GM21737 (cell line): ENCODE data around the gene RGL1.
A peak's percentile ranks its signal among the peaks of the same experiment; 100 is the strongest.

Source experiments
- ATAC-seq: cut with Tn5 transposase; IDR thresholded peaks from one replicate; pipeline ENCODE4 v1.9.1; 2021; ENCODE audit warnings: mild to moderate bottlenecking, moderate library complexity; ENCODE audit not compliant: unreplicated experiment

Gene RGL1

DNA sequence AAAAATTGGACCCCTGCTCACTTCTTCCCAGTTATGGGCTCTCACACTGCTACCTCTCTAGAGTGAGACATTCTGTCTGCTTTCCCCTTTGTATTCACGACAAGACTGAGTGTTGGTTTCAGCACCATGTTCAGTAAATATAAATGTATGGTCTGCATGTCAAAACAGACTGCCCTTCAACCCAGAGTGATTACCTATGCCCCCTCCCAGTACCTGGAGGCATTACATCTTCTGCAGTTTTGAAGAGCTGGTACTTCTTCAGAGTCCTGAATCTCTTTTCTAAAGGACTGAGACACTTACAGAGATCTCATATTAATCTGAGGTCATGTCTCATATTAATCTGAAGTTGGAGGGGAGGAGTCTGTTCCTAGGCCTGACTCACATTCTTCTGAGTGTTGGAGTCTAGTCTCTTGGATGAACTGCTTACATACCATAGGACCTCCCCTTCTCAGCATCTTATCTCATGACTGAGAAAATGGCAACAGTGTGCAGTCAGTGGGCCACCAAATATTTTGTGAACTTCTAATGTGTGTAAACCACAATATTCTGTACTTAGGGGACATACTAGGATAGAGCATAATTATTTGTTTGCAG is 80.3 kb downstream of the RGL1 start:
- no peak for ATAC-seq

DNA sequence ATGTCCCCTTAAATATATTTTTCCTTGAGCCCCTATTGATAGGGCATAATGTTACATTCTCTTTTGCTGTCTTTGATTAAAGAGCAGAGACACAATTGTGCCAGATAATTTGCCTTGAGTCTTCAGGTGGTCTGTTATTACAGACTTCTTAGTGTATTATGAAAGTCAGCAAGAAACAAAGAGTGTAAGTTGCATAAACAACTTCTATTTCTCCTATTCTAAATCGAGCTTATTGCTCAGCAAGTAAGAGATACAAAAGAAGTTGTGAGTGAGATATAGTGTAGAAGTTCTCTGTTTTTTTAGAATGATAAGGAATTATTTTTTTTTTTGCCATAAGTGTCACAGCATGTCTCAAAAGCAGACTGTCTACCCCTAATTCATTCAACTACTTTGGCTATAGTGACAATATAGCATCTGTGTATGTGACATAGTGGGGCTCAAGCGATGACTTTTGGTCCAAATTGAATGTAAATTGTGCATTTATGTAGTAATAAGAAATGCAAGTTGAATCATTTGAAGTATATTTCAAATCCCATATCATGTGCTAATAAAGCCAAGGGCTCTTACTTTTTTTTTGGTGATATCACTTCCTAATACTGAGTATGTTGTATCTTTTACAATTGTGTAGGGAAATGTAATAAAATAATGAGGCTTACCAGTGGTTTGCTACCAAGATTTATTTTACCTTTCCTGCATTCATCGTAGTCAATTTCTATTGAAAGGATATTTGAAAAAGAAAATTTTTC is 81.3 kb downstream of the RGL1 start:
- no peak for ATAC-seq

DNA sequence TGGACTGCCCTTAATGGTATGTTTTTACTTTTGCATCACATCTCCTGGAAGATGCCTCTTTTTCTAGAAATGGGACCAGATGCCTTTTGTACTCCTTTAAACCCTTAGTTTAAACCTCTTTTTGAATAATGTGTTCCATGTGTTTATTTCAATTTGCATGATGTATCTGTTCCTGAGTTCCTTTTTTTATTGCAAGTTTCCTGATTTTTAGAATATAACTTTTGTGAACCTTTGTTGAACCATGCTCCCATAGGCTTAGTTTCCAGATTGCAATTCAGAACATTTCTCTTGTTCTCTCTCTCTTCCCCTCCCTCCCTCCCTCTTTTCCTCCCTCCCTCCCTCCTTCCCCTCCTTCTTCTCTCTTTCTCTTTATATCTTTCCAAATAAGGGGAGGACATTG is 81.9 kb downstream of the RGL1 start:
- no peak for ATAC-seq

DNA sequence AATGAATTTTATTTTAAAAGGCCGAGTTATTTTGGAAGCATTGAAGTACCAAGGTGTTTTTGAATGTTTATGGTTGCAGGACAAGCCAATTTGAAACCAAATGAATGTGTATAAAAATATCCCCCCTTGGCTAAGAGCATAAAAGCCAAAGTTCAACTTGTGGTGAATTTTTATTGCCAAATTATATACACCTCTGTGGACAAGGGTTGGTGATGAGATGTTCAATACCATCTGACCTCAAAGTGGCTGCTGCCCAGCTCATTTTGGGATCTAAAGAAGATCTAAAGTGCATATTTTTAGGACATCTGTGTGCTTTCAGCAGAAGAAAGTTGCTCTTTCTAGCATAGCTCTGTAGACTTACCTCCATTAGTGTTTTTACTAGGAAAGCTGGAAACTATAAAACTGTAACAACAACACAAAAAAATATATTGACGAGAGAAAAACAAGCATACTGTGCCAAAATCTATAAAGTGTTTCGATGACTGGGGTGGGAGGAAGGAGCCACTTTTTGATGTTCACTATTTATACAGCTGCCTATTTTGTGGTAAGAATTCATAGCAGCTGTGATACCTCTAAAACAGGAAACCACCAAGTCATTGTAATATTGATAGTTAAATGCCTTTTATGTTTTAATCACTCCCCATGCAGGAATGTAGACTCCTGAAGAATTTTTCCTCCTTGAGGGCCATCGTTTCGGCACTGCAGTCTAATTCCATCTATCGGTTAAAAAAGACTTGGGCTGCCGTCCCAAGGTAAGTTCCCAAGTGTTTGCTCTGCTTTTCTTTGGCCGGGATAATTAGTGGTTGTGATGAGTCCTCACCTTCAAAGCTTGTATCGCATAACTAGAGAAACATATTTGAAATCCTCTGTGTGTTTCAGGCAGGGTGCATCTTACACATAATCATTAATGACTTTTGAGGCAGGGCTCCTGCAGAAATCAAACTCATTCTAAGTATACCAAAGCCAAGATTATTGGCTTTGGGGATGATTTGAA is 83.2 kb downstream of the RGL1 start:
- no peak for ATAC-seq

DNA sequence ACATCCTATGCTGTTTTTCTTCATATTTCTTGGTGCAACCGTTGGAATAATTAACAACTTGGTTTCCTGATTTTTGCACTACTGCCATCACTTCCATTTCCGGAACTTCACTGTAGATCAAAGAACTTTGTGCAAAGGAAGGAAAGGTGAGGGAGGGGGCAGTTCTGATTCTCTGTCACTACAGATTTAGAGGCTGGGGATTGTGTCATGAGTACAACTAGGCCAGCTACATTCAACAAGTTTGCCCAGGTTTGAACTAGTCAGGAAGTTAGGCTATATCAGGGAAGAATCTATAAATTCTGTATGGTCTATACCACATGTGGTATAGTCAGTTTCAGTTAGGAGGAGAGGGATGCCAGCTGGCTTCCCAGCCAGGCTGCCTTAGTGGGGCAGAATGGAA is 84.2 kb downstream of the RGL1 start:
- no peak for ATAC-seq

DNA sequence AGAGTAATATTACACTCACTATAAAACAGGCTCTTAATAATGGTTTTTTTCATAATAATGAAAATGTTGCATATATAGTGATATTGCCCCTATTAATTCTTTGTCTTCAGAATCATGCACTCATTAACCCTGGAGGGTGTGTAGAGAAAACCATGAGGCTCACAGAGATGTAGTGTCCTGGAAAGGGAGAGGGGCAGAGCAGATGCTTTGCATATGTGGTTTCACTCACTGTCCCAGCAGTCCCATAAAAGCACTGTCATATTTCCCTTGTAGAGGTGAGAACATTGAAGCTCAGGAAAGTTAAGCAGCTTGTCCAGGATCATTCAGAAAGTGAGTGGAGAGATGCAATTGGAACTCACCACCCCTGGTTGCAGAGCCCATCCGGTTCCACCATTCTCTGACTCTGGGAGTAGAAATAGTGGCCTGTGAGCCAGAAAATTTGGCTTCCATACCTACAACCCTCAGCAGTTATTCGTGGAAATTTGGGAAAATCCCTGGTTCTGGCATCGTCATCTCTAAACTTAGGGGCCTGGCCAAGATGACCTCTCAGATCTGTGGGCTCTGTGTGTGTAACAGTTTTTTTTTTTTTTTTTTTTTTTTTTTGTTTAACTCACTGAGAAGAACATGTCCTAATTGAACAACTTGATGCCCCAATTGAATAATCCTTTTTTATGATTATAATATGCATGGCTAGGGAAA is 86.4 kb downstream of the RGL1 start:
- peak; percentile 70 for ATAC-seq

DNA sequence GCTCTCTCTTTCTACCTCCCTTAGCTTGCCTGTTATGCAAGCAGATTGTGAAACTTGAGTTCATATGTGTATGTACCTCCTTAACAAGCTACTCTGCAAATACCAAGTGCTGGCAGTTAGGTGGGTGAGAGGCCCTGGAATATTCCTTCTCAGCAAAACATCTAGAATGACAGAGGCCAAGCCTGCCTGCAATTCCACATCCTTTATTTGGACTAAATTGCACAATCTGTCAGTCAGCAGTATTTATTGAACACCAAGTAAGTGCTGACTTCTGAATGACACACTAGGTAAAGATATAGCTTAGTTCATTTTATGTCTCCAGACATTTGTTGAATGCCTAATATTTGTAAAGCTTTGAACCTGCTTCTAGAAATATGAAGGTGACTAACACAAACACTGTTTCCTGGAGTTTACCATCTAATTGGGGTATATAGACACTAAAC is 87.5 kb downstream of the RGL1 start:
- no peak for ATAC-seq

DNA sequence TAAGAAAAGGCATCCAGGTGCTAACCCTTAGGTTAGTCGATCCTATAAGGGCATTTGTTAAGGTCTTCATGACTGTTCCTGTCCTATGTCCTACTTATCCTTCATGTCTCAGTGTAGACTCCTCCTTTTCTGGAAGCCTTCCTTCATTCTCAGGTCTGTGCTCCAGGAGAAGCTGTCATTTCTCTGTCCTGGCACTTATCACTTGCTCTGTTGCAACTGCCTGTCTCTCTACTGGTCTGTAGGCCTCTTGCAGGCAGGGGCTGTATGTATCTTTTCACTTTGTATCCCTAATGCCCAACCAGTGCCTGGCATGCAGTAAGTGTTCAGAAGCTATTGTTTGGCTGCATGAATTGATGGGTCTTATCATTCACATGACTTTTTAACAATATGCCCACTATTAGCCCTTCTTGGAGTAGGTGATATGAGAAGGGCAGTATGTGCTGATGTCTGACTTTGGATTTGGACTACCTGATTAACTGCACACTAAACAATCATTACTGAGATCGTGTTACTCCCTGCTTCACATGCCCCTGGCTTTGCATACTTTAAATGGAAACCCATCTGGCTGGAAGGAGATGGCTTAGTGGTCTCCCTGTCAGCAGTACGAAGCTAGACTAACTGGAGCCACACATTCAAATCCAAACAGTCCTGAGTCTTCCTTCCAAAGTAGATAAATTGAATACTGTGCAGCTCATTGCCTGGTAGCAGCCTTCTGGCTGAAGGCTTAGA is 88.8 kb downstream of the RGL1 start:
- no peak for ATAC-seq

DNA sequence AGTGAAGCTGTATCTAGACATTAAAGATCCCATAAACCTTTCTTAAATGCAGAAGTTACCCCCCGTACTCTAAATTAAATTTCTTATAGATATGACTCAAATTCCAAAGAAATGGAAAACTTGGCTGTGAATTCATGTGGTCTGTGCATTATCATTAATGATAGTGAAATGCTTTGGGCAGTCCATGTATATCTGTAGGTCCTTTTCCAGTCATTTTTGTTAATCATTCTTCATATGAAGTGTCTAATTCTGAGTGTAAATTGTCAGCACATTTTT is 89.3 kb downstream of the RGL1 start:
- ATAC-seq = no peak

DNA sequence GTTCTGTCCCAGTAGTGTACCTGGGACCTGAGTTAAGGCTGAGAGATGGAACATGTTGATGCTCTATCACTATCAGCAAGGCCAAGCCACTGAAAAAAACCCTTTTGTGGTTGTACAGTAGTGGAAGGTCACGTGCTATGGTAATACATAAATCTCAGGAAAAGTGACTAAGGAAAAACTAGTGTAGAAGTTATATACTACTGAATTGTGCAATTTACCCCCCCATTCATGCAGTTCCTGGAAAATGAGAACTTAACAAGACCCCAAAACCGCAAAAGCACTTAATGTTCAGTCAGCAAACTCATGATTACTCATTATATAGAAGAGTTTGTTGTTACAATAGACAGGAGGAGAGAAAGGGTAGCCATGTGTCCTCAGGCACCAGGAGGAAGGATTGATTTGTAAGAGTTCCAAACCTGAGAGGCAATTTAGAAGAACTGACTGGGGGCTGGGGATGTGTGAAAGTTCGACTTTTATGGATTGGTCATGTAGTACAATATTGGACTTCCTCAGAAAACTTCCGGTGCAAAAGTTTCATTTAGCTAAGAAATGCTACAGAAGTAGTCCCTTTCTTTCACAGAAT is 91.6 kb downstream of the RGL1 start:
- no peak for ATAC-seq

DNA sequence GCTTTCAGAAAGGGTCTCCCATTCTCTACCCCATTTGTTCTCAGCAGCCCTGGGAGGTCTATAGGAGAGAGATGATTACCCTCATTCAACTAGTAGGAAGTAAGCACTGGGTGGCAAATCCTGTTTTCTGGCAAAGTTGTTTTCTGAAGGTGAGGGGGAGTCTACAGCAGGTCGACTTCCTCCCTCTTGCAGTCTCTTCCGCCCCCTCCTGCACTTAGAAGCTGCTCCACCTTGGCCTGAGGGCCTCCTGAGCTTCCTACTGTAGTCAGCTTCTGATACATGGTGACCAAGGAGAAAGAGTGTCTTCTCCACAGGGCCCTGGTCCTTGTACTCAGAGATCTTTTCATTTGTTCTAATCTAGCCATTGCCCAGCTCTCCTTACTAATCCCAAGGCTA is 93.1 kb downstream of the RGL1 start:
- peak; percentile 24 for ATAC-seq

DNA sequence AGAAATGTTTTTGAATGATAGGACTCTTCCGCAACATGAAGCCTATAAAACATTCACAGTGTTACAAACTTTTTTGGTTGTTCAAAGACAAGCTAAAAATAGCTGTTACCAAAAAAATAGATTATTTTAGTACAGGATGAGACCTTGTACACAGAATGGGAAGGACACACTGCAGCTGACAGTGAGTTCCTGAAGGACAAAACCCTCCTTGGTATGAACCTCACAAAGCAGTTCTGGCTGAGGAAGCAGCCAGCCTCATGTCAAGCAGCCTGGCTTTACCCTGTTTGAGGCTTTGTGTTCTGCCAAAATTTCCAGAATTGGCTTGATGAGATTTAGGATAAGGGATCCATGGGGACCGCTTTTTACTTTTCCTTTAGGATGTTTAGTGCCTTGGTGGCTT is 93.7 kb downstream of the RGL1 start:
- ATAC-seq = no peak

DNA sequence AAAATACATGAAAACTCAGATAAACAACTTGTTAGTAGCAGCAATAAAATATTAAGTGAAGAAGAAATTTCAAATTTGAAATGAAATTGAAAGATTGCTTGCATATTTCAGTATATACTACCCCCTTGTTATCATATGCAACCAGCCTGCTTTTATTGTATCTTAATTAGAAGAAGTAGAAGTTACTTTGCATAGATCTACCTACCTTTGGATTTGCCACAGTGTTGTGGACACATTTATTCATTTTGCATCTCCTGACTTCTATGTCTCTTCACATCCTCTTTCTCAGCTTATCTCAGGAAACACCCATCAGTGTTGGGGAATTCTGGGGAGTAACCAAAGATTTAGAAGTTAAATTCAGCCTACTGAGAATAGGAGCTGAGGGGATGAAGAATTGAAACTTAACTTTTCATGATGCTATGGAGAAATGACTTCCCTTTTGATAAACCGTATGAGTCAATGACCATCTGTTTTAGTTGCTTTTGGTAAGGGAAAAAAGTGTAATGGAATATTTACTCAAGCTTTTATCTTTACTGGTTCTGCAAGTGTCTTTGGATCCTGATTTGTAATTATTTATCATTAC is 96.9 kb downstream of the RGL1 start:
- no peak for ATAC-seq

DNA sequence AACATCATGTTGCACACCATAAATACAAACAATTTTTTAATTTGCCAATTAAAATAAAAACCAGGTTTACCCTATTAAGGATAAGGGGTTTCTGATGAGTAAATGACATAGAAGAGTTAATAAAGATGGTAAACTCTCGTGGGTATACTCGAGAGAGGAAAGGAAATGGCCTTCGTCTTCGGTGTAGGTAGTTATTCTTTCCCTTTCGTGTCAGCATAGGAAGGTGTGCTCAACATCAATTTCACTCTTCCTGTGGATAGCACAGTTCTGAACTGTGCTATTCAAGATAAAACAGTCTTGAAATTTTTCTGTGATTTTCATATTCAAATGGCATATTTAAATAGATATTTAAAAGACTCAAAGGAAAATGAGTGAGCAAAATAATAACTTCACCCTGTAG is 98.2 kb downstream of the RGL1 start:
- ATAC-seq = no peak

DNA sequence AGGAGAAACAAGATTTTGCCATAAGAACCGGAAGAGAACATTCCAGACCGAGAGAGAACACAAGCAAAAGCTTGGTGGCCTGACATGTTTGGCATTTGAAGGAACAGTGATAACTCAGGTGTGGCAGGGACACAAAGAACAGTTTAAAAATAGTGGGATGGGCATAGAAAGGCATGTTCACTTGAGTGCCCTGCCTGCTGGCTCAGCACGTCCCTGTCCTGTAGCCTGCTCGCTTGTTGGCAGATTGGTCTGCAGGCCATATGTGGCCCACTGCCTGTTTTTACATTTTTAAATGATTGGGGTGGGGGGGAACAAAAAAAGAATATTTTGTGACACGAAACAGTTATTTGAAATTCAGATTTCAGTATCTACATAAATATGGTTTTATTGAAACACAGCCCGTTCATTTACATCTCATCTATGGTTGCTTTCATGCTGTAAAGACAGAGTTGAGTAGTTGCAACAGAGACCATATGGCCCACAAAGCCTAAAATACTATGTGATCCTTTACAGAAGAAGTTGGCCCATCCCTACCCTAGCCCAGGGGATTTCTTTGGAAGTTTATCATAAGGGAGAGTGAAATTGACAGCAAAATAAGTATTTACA is 100.7 kb downstream of the RGL1 start:
- no peak for ATAC-seq

DNA sequence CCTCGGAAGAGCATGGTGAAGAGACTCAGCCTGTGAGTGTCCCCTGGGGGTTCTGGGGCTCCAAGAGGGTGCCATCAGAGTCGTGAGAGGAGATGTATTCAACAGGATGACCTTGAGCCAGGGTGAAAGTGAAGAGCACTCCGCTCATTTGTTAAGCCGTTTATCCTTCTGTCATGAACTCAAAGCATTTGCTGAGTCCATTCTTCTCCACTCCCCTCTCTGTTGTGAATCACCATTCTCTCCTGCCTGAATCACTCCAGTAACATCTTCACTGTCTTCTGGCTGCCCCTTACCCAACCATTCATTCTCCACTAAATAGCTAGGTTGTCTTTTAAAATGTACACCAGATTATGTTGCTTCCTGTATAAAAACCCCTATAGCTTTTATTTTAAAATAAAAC is 102.2 kb downstream of the RGL1 start:
- no peak for ATAC-seq

DNA sequence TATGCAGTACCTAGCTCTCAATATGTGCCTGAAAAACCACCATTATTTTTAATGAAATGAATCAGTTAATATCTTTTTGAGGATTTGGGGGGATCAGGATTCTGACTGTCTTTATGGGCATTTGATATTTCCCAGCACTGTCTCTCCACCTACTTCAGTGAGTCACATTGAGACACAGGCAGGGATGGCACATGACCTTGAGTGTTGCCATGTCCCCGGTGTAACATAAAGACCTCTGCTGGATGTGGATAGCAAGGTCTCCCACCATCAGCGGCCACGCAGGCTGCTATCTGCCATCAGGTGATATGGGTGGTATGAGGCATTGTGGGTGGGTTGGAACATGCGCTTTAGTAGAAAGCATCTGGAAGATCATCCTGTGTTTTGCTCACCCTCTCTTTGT is 103.2 kb downstream of the RGL1 start:
- no peak for ATAC-seq

DNA sequence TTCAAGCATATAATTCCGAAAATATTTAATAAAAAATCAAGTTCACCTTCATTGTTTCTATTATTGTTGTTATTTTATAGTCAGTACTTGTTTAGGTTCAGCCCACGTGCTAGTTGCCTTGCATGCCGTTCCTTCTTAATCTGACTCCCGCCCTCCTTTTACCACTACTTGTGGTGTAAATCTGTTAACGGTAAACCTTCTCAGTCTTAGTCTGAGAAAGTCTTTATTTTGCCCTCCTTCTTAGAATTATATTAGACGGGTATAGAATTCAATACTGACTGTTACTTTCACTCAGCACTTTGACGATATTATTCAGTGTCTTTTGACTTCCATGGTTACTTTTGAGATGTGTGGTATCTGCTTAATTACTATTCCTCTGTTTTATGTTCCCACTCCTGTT is 104.8 kb downstream of the RGL1 start:
- ATAC-seq = no peak

DNA sequence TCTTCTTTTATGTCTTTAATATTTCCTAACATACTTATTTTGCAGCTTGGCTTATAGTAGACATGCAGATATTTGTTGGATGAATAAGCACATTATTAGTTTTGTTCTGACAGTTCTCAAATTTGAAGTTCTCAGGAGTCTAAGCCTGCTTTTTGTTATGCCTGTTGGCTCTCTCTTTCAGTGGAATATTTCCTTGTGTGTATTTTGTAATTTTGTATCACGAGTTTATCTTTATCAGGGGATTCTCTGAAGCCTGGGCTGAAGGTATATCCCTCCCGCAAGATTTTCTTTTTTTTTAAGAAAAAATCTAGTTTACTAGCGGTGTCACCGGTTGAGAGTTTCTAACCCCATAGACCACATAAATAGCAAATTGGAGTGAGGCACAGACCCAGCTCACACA is 105.9 kb downstream of the RGL1 start:
- peak; percentile 29 for ATAC-seq

DNA sequence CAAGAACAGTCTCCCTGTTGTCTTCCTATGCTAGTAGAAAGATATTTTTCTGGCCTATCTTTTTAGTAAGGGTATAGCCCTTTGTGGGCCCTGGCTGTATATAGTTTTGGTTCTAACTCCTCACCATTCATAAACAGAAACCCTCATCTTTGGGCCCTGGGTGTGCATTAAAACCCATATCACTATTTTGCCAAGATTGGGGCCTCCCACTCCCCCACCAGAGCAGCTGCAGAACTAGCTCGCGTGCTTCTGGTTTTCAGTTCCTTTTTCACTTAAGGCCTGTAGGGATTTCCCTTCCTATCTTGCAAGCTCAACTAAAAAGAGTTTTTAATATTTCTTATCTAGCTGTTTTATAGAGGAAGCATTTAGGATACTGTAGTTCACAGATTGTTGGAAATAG is 106.4 kb downstream of the RGL1 start:
- peak; percentile 75 for ATAC-seq
